Measurements from ENCODE around the gene PELI2. TPM values are rescaled to one million over a fixed set of nuclear protein-coding genes. Genes with fewer than 3 reads are reported as not detected.

PELI2 gene
- total RNA-seq, 2 donors from 2014 or later = 9.8 to 13.9 TPM

- Histone ChIP-seq H3K4me1 (no peaks in the 10 kb centered on the region), H3K27ac (no peak overlapping the region), H3K9me3 (no peaks in the 10 kb centered on the region), H3K27me3 (no peaks in the 10 kb centered on the region), H3K4me3 (no peak overlapping the region), H3K36me3 (no peaks in the 10 kb centered on the region), H3K9ac (ENCODE audit: low read depth in 2 of 2, low read length in 2 of 2) (no peak overlapping the region)
- no peak for TF ChIP-seq CTCF (IDR thresholded peaks at IDR 0.05)
- DNase-seq = no peak
- intact Hi-C loops (cut with DNase I) = loop anchor here (10.0 kb wide), 1 partner anchor 199 kb away; no protein-coding TSS in a partner anchor
These were observed 7.8 kb downstream of the PELI2 start for GRCh38 chr14:56125772-56126636.

GRCh38 chr14:56126637-56126913 is 8.4 kb downstream of the PELI2 start:
- no peaks in the 10 kb centered on the region for H3K9me3 ChIP-seq
- peaks cover 3% of the 10 kb centered on the region for H3K4me1 ChIP-seq
- no peak for DNase-seq
- H3K27ac ChIP-seq = no peak overlapping the region
- intact Hi-C loops (cut with DNase I) = loop anchor here (10.0 kb wide), 1 partner anchor 198 kb away; no protein-coding TSS in a partner anchor
- H3K4me3 ChIP-seq = no peak overlapping the region
- no peaks in the 10 kb centered on the region for H3K27me3 ChIP-seq
- TF ChIP-seq CTCF (IDR thresholded peaks at IDR 0.05) = no peak
- no peaks in the 10 kb centered on the region for H3K36me3 ChIP-seq
- H3K9ac ChIP-seq (ENCODE audit: low read depth in 2 of 2, low read length in 2 of 2) = no peak overlapping the region

GRCh38 chr14:56127156-56127555 is 8.9 kb downstream of the PELI2 start:
- Histone ChIP-seq H3K36me3 (no peaks in the 10 kb centered on the region), H3K27ac (no peak overlapping the region), H3K9me3 (no peaks in the 10 kb centered on the region), H3K9ac (ENCODE audit: low read depth in 2 of 2, low read length in 2 of 2) (no peak overlapping the region), H3K27me3 (no peaks in the 10 kb centered on the region), H3K4me1 (peaks cover 5% of the 10 kb centered on the region), H3K4me3 (no peak overlapping the region)
- intact Hi-C loops (cut with DNase I) = loop anchor here (10.0 kb wide), 1 partner anchor 198 kb away; no protein-coding TSS in a partner anchor
- no peak for TF ChIP-seq CTCF (IDR thresholded peaks at IDR 0.05)
- no peak for DNase-seq

- Histone ChIP-seq H3K4me3 (no peak overlapping the region), H3K4me1 (peaks cover 5% of the 10 kb centered on the region)
- intact Hi-C loops (cut with DNase I) = loop anchor here (10.0 kb wide), 1 partner anchor 196 kb away; no protein-coding TSS in a partner anchor
These were observed 10.9 kb downstream of the PELI2 start for GRCh38 chr14:56129092-56129491.

GRCh38 chr14:56129933-56130332 is 11.7 kb downstream of the PELI2 start:
- Histone ChIP-seq H3K27me3 (no peaks in the 10 kb centered on the region), H3K4me3 (no peak overlapping the region), H3K9ac (ENCODE audit: low read depth in 2 of 2, low read length in 2 of 2) (no peak overlapping the region), H3K27ac (no peak overlapping the region), H3K9me3 (no peaks in the 10 kb centered on the region), H3K4me1 (peaks cover 5% of the 10 kb centered on the region), H3K36me3 (no peaks in the 10 kb centered on the region)
- TF ChIP-seq CTCF (IDR thresholded peaks at IDR 0.05) = no peak
- no peak for DNase-seq
- intact Hi-C loops (cut with DNase I) = loop anchor here (10.0 kb wide), 1 partner anchor 195 kb away; no protein-coding TSS in a partner anchor

More at GRCh38 chr14:56129092-56129491, 10.9 kb downstream of the PELI2 start:
- no peak for TF ChIP-seq CTCF (IDR thresholded peaks at IDR 0.05)
- Histone ChIP-seq H3K9ac (ENCODE audit: low read depth in 2 of 2, low read length in 2 of 2) (no peak overlapping the region), H3K9me3 (no peaks in the 10 kb centered on the region), H3K27me3 (no peaks in the 10 kb centered on the region), H3K27ac (no peak overlapping the region), H3K36me3 (no peaks in the 10 kb centered on the region)
- DNase-seq = no peak
